ENCODE data around the gene SRD5A1.

DNA sequence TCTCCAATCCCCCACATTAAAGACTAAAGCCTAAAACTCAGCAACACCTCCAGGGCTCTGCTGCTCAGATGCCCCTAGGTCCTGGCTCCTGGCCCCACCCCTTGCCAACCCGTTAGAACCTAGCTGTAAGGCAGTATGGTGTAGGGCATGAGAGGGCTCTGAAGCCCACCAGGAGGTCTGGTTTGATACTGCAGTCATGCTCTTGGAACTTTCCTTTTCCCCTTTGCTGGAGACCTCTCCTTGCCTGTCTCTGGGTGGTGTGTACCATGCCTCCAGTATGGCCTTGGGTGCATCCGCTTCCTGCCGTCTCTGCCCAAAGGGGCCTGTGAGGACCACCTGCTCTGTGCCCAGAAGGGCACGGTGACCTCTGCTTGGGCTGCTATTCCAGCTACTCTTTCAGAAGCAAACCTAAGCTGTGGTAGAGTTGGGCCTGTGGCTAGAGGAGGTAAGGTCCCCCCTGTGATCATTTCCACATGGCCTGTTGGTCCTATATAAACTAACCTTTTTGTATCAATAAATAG is 83.4 kb downstream of the SRD5A1 start:
- TF ChIP-seq, protein P1, sequence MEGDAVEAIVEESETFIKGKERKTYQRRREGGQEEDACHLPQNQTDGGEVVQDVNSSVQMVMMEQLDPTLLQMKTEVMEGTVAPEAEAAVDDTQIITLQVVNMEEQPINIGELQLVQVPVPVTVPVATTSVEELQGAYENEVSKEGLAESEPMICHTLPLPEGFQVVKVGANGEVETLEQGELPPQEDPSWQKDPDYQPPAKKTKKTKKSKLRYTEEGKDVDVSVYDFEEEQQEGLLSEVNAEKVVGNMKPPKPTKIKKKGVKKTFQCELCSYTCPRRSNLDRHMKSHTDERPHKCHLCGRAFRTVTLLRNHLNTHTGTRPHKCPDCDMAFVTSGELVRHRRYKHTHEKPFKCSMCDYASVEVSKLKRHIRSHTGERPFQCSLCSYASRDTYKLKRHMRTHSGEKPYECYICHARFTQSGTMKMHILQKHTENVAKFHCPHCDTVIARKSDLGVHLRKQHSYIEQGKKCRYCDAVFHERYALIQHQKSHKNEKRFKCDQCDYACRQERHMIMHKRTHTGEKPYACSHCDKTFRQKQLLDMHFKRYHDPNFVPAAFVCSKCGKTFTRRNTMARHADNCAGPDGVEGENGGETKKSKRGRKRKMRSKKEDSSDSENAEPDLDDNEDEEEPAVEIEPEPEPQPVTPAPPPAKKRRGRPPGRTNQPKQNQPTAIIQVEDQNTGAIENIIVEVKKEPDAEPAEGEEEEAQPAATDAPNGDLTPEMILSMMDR (conservative IDR thresholded peaks at IDR 0.05; ENCODE audit: low read length) = no peak
- TF ChIP-seq EZH2phosphoT487 (IDR thresholded peaks at IDR 0.05; ENCODE audit: borderline replicate concordance, low read depth, low read length) = no peak

Measured in OCI-LY7 (cell line).